Heart left ventricle (tissue), 16 donors: ENCODE data around the gene BICRAL. TPM values are rescaled to one million over a fixed set of nuclear protein-coding genes. Genes with fewer than 3 reads are reported as not detected.

Experiments used
- ATAC-seq, 4 donors: fragments of 200-7000 bp; cut with Tn5 transposase; one replicate each; pipeline ENCODE4 v1.9.1; 2020 to 2022; ENCODE audit warnings: moderate library complexity in 4 of 4, mild to moderate bottlenecking in 3 of 4, moderate number of reproducible peaks in 1 of 4
- DNase-seq, 5 donors: peaks; one replicate each; pipeline ENCODE4 v3.0.0-alpha.2; 2020
- H3K27ac ChIP-seq, 12 donors: fragments of 200-600 bp; sonication (generic) in 4 of 12; one replicate each; pipeline versions ENCODE4 v1.5.0 to v1.8.0; 2016 to 2022; ENCODE audit warnings: mild to moderate bottlenecking in 2 of 12
- H3K27me3 ChIP-seq, 9 donors: fragments of 200-600 bp; sonication (generic) in 2 of 9; one replicate each; pipeline versions ENCODE4 v1.5.1 to v1.8.0; 2016 to 2022; ENCODE audit warnings: mild to moderate bottlenecking in 3 of 9
- H3K36me3 ChIP-seq, 9 donors: fragments of 200-600 bp; sonication (generic) in 2 of 9; one replicate each; pipeline versions ENCODE4 v1.5.0 to v1.8.0; 2018 to 2022; ENCODE audit warnings: mild to moderate bottlenecking in 2 of 9
- H3K4me1 ChIP-seq, 12 donors: fragments of 200-600 bp; sonication (generic) in 4 of 12; one replicate each; pipeline versions ENCODE4 v1.5.0 to v1.8.0; 2016 to 2022; ENCODE audit warnings: mild to moderate bottlenecking in 3 of 12
- H3K4me3 ChIP-seq, 12 donors: fragments of 200-600 bp; sonication (generic) in 4 of 12; one replicate each; pipeline versions ENCODE4 v1.5.0 to v1.8.0; 2017 to 2022; ENCODE audit warnings: mild to moderate bottlenecking in 9 of 12, moderate library complexity in 4 of 12
- H3K9me3 ChIP-seq, 12 donors: fragments of 200-600 bp; sonication (generic) in 4 of 12; one replicate each; pipeline versions ENCODE4 v1.5.0 to v1.8.0; 2016 to 2022; ENCODE audit warnings: mild to moderate bottlenecking in 1 of 12
- CTCF ChIP-seq, 12 donors: fragments of 200-600 bp; sonication (generic) in 4 of 12; IDR thresholded peaks; one replicate each; pipeline versions ENCODE4 v1.5.0 to v1.8.0; 2018 to 2022; ENCODE audit warnings: antibody characterized with exemption in 12 of 12, mild to moderate bottlenecking in 5 of 12
- POLR2A ChIP-seq, 2 donors: fragments of 450-650 bp; IDR thresholded peaks; one replicate each; pipeline ENCODE4 v1.6.1; 2017; ENCODE audit warnings: antibody characterized with exemption in 2 of 2, mild to moderate bottlenecking in 2 of 2, moderate library complexity in 2 of 2
- WGBS, 4 donors: extraction: QIAGEN DNeasy Blood & Tissue Kit in 2 of 4; methylation state at CpG; one replicate each; pipeline versions ENCODE4 v1.1.5 to v1.1.7; 2013 to 2018; 5-methylcytosine and 5-hydroxymethylcytosine counted together
- intact Hi-C, 10 donors: fragments of 100-400 bp; cut with DNase I; formaldehyde crosslinking; loops; one replicate each; pipeline versions ENCODE4 v1.11.1 to v1.14.2; 2022
- polyA plus RNA-seq, 2 donors: library from polyadenylated mRNA; stranded (reverse); fragments of 200-250 nt; gene quantifications; one replicate each; pipeline ENCODE4 v1.2.3, GENCODE V29; 2013
- total RNA-seq, 9 donors: library from RNA; depleted of rRNA in 2 of 9; stranded (reverse); fragments of >200 nt in 2 of 9; fragmentation: NEBNext Ultra II Directional in 3 of 9; extraction: Animal tissue kit (Norgen Biotek cat#: 25700) in 3 of 9; gene quantifications; one replicate each; pipeline versions ENCODE4 v1.1.0 to v1.2.4, GENCODE V29; 2016 to 2023
- donor health status: ischemic (EF 13 %, LVEDD 7.1; RV severe dilation, severe dysfunction).
- donor health status: healthy with polysubstance abuse.
- donor health status: DM: no; HTN: yes; CAD: no.
- donor health status: DM: no; HTN: no; CAD: no.
- donor health status: ischemic (EF 25% LVEDD 6.9; RV normal size, moderate dysfunction).
- donor health status: ischemic (EF 25% LVEDD 5.7; RV mildly dilated, moderate dysfunction).
- donor health status: healthy.
- donor health status: DM: yes; HTN: yes; CAD: no.
- donor health status: ischemic (EF 35%, LVEDD 5.7; RV mildly dilated, moderate dysfunction).
- donor health status: nonischemic (EF 11% LVEDD 7.7; RV severe dilation, severe dysfunction).
- donor health status: DM: yes; HTN: yes; CAD: no.
- donor health status: PGD.
- donor health status: ischemic (EF 29% LVEDD 5.4; RV normal size, mild dysfunction).
- donor health status: nonischemic (EF 23%, LVEDD 6.1; RV moderate dilation, normal function).

BICRAL gene
- total and polyA plus RNA-seq, 11 donors, result 2.5 to 17.1 (median 11.7) TPM

- H3K9me3 ChIP-seq, result no peaks in the 10 kb centered on the region
- H3K36me3 ChIP-seq, result peaks cover 0 to 100% (median 94%) of the 10 kb centered on the region in 9 donors
- ATAC-seq (no peak), DNase-seq (no peak)
- no peak overlapping the region for H3K27ac ChIP-seq
- 86 to 90% (median 88%) methylated on average over 8 of the region's 8 CpGs for WGBS, 4 donors
- H3K4me3 ChIP-seq, result no peak overlapping the region
- intact Hi-C loops, result loop anchor here in 1 of 10 donors (5.0 kb wide), 1 partner anchor 197 kb away; no protein-coding TSS in a partner anchor
- H3K27me3 ChIP-seq, result no peaks in the 10 kb centered on the region
- TF ChIP-seq POLR2A (IDR thresholded peaks at IDR 0.05), result no peak
- TF ChIP-seq CTCF (IDR thresholded peaks at IDR 0.05), result no peak
- H3K4me1 ChIP-seq, result no peaks in the 10 kb centered on the region
Observed at GRCh38 chr6:42864602-42865001, 82.8 kb downstream of the BICRAL start.

- H3K27ac ChIP-seq, result no peak overlapping the region
- ATAC-seq, result no peak
- WGBS, 4 donors, result 73 to 93% (median 82%) methylated on average over 2 of the region's 2 CpGs
- no peaks in the 10 kb centered on the region for H3K27me3 ChIP-seq
- H3K9me3 ChIP-seq, result no peaks in the 10 kb centered on the region
- peaks cover 0 to 50% (median 39%) of the 10 kb centered on the region in 9 donors for H3K36me3 ChIP-seq
- no peak for DNase-seq
- TF ChIP-seq CTCF (IDR thresholded peaks at IDR 0.05) (no peak), POLR2A (IDR thresholded peaks at IDR 0.05) (no peak)
- H3K4me1 ChIP-seq, result no peaks in the 10 kb centered on the region
- intact Hi-C loops, result loop anchor here in 1 of 10 donors (10.0 kb wide), 1 partner anchor 146 kb away; the partner anchor contains the start of gene PRPH2
- H3K4me3 ChIP-seq, result no peak overlapping the region
Observed at GRCh38 chr6:42870145-42870936, 88.5 kb downstream of the BICRAL start.

- intact Hi-C loops, result loop anchor here in 1 of 10 donors (10.0 kb wide), 1 partner anchor 147 kb away; the partner anchor contains the start of gene PRPH2
- TF ChIP-seq CTCF (IDR thresholded peaks at IDR 0.05) (no peak), POLR2A (IDR thresholded peaks at IDR 0.05) (no peak)
- whole genome bisulfite sequencing, 4 donors, result 84 to 87% (median 85%) methylated on average over 3 of the region's 3 CpGs
Observed at GRCh38 chr6:42871711-42872110, 89.9 kb downstream of the BICRAL start.

GRCh38 chr6:42873313-42873712 is 91.5 kb downstream of the BICRAL start:
- TF ChIP-seq POLR2A (IDR thresholded peaks at IDR 0.05), result no peak
- Histone ChIP-seq H3K27ac (no peak overlapping the region), H3K4me1 (peaks cover 0 to 7% (median 0%) of the 10 kb centered on the region in 12 donors), H3K4me3 (no peak overlapping the region), H3K27me3 (no peaks in the 10 kb centered on the region), H3K36me3 (peaks cover 0 to 20% (median 13%) of the 10 kb centered on the region in 9 donors), H3K9me3 (no peaks in the 10 kb centered on the region)
- no peak for ATAC-seq
- 74 to 84% (median 80%) methylated on average over 2 of the region's 2 CpGs for WGBS, 4 donors
- intact Hi-C loops, result loop anchor here in 1 of 10 donors (10.0 kb wide), 1 partner anchor 149 kb away; the partner anchor contains the start of gene PRPH2
- no peak for DNase-seq

More at GRCh38 chr6:42871711-42872110, 89.9 kb downstream of the BICRAL start:
- Histone ChIP-seq H3K9me3 (no peaks in the 10 kb centered on the region), H3K27me3 (no peaks in the 10 kb centered on the region), H3K27ac (no peak overlapping the region), H3K4me3 (no peak overlapping the region), H3K4me1 (no peaks in the 10 kb centered on the region), H3K36me3 (peaks cover 0 to 36% (median 26%) of the 10 kb centered on the region in 9 donors)
- no peak for DNase-seq
- ATAC-seq, result no peak
